Measurements from ENCODE around the gene CREB5.
"Not testable (repeated sequence)": the region's sequence is repeated elsewhere in the genome, so short reads cannot be mapped to it uniquely, and the experiment has no call there.

Gene CREB5

GRCh38 chr7:28779954-28780353, 367.6 kb downstream of the CREB5 start:
- no peak for DNase-seq (ENCODE audit: low read depth)

DNA sequence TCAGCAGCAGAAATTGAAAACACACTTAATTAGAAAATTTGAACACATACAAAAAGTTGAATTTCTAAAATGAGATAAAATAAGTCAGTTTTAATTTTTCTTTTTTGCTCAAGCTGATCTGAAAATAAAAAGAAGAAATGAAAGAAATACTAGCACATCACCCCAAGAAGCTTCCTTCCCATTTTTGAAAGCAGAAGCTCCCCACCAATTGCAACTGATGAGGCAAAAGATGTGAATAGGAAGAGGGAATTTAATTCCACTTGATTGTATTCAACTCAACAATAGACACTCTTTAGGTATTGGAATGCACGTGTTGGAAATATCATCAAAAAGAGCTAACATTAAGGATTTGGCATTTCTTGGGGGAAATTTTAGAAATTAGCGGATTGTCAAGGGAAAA, 370.0 kb downstream of the CREB5 start:
- DNase-seq (ENCODE audit: low read depth), result no peak

- no peak for DNase-seq (ENCODE audit: low read depth)
These were observed 372.0 kb downstream of the CREB5 start for GRCh38 chr7:28784171-28784902.

DNA sequence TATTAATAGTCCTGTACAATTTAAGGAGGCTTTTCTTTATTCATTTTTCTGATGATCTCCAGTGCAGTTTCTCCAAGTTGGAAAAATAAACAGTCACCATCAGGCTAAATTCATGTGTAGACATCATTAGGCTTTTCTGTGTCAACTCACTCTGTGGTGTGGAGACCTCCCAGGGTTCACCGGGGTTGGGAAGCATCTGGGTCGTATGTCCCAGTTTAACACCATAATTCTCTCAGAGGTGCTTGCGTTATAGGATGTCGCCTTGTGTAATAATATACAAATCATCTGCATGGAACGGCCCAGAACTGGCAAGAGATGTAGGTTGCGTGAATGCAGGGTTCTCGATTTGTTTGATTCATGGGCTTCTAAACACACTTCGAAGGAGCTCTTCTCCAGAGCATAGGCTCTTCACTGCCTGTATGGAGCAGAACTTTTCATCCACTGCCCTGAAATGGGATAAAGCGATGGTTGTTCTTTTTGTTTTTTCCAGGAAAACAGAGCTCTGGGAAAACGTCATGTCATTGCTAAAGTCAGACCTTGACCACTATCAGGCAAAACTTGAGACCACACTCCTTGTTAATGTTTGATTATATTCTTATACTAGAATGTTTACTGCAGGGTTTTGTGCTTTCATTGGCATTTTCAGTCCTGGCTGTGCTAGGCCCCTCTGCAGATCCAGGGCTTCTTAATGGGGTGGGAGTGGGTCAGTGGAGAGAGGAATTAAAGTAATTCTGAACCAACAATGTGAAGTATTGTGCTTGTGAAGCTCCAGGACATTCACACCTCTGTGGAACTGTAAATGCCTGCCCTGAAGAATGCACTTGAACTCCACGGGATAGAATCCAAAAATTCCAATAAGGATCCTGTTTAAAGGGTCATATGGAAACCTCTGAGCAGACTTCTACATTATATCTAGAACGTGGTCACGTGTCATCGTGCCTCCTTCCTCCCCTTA, 373.0 kb downstream of the CREB5 start:
- DNase-seq (ENCODE audit: low read depth), result no peak

DNA sequence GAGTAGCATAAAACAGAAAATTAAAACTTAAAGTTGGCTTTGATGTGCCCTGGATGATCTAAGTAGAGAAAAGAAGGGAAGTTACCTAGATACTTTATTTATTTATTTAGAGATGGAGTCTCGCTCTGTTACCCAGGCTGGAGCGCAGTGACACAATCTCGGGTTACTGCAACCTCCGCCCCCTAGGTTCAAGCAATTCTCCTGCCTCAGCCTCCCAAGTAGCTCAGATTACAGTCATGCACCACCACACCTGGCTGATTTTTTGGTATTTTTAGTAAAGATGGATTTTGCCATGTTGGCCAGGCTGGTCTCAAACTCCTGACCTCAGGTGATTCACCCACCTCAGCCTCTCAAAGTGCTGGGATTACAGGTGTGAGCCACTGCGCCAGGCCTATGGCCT, 373.8 kb downstream of the CREB5 start:
- DNase-seq (ENCODE audit: low read depth), result not testable (repeated sequence)

DNA sequence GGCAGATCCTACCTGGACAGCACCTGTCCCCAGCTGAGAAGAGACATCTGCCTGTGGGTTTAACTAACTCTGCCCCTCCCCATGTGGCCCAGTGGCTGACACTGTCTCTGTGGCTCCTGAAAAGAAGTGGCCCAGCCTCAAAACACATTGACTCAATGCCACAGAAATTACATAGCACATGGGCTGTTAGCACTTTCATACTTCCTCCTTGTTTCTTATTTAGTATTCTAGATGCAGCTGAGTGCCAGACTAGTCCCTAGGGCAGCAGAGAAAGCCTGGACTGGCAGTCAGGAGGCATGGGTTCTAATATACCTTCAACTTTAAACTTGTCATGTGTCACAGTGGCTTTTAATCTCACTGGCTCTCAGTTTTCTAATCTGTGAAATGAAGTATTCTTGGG, 374.8 kb downstream of the CREB5 start:
- no peak for DNase-seq (ENCODE audit: low read depth)

DNA sequence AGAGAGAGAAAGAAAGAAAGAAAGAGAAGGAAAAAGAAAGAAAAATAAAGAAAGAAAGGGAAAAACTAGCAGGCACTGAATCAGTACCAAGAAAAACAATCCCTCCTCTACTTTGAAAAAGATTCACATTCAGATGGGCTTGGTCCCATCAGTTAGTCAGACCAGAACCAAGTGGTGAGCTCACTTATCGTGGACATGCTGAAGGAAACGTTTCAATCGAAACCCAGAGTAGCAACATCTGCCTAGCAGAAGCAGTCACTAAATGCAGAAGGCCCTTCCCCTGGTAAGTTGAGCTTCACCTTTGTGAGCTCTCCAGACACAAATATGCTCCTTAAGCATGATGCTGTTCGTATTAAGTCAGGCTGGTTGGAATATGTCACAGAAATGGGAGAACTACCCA, 378.1 kb downstream of the CREB5 start:
- DNase-seq (ENCODE audit: low read depth), result no peak

- no peak for DNase-seq (ENCODE audit: low read depth)
These were observed 380.5 kb downstream of the CREB5 start for GRCh38 chr7:28792858-28793257.

DNA sequence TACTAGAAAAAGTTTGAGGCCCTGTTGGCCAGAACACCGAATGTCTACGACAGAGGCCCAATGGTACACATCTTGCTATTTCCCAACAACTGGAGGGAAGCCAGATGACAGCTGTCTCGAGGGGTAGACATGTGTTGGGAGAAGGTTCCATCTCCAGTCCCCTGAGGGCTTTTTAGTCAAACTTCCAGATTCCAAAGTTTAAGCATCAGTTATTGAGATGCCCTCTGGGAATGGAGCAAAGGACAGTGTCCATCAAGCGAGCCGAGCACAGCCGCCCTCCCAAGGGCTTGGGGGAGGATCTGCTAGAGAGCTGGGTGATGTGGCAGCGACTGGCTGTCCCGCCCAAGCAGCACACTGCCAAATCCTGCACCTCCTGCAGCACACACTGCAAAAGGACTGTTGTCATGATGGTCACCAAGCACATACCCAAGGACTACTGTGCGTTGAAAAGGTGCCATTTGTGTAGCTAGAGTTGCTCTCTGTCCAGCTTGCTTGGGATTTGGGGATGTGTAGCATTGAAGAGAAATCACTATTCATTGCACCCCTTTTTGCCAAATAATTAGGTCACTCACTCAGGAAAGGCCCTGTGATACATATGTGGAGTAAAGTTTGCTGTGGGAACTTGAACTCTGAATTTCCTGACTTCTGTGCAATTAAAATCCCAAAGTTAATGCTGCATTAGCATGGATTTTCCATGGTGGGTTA, 381.2 kb downstream of the CREB5 start:
- DNase-seq (ENCODE audit: low read depth), result no peak

GRCh38 chr7:28798274-28798673, 386.0 kb downstream of the CREB5 start:
- DNase-seq (ENCODE audit: low read depth), result no peak

DNA sequence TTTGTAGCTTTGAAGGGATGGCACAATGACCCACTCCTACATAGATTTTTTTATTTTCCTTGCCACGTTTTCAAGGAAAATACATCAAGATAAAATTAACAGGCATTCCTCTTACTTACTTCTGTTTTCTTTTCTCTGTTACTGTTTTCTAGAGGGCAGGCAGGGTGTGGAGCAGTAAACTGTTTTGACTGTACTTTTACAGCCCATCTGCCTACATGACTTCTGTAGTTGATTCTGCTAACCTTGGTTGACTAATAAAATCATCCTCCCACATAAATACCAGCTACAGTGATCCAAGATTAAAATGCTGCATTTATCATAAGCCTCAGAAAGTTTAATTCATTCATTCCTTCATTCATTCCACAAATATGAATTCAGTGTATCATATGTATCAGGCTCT, 387.3 kb downstream of the CREB5 start:
- DNase-seq (ENCODE audit: low read depth), result no peak

GRCh38 chr7:28800150-28800549, 387.8 kb downstream of the CREB5 start:
- no peak for DNase-seq (ENCODE audit: low read depth)

DNA sequence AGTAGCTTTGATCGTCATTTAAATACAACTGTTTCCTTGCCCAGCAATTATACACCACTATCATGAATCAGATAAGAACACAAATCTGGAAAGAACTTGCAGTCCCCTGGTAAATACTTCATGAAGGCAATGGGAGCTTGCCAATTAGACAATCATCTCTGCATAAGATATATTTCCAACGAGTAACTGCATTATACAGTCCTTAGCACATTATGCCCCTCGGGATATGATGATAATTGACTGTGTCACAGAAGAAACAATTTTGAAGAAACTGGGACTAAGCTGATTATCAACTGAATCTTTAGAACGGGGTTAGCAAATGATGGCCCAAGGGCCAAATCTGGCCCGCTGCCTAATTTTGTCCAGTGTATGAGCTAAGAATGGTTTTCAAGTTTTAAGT, 390.1 kb downstream of the CREB5 start:
- no peak for DNase-seq (ENCODE audit: low read depth)

DNA sequence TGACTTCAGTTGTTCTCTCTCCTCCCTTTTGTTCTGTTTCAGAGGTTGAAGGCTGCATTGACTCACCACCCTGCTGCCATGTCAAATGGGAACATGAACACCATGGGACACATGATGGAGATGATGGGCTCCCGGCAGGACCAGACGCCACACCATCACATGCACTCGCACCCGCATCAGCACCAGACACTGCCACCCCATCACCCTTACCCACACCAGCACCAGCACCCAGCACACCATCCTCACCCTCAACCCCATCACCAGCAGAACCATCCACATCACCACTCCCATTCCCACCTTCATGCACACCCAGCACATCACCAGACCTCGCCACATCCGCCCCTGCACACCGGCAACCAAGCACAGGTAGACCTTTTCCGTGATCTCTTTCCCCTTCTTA, 391.8 kb downstream of the CREB5 start:
- DNase-seq (ENCODE audit: low read depth), result no peak

DNA sequence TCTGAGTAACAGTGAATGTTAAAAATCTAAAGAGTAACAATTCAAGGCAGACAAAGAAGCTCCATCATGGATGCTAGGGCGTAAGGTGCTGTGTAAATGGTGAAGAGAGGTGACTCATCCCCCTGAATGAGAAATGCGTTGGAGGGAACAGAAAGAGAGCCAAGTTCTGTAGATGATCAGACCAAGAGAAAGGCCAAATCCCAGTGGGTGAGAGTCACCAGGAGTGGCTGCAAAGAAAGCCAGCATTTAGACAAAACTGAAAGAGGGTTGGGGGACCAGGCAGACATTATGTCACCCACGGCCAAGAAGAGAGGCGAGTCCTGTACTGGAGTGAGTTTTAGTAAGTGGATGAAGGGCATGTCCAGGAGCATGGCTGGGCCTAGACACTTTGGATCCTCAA, 392.7 kb downstream of the CREB5 start:
- DNase-seq (ENCODE audit: low read depth), result no peak

DNA sequence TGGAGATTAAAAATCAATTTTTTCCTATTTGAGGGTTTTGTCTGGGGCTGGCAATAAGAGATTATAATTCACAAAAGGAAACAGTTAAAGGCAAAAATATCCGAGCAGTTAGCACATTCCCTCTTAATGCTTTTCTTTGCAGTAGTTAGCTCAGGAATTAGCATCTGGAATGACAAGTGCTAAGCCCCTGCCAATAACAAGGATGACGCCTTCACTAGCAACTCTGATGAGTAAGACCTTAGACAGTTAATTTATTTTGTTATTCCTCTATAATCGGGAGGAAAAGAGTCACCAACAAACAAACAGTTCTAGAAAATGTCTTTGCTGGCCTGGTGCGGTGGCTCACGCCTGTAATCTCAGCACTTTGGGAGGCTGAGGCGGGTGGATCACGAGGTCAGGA, 394.5 kb downstream of the CREB5 start:
- DNase-seq (ENCODE audit: low read depth), result no peak

DNA sequence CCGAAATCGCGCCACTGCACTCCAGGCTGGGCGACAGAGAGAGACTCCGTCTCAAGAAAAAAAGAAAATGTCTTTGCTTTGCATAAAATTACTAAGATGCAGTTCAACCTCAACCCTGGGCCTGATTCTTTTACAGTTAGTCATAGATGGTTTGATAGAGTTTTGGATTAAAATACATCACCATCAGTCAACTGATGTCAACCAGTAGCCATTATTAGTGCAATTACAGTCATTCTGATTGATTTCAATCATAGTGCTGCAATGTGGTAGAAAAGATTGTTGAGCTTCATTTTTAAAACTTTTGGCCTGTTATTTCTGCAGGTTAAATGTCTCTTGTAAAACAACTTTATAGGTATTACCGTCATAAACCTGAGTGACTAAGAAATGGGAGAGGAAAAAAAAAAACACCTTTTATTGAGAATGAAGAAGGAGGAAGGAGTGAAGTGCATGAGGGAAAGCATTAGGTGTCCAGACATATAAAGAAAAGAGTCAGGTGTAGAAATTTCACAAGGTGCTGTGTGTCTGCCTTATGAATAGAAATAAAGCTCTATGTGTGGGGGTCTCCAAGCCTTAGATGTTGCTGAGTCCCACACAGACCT, 395.2 kb downstream of the CREB5 start:
- no peak for DNase-seq (ENCODE audit: low read depth)

DNA sequence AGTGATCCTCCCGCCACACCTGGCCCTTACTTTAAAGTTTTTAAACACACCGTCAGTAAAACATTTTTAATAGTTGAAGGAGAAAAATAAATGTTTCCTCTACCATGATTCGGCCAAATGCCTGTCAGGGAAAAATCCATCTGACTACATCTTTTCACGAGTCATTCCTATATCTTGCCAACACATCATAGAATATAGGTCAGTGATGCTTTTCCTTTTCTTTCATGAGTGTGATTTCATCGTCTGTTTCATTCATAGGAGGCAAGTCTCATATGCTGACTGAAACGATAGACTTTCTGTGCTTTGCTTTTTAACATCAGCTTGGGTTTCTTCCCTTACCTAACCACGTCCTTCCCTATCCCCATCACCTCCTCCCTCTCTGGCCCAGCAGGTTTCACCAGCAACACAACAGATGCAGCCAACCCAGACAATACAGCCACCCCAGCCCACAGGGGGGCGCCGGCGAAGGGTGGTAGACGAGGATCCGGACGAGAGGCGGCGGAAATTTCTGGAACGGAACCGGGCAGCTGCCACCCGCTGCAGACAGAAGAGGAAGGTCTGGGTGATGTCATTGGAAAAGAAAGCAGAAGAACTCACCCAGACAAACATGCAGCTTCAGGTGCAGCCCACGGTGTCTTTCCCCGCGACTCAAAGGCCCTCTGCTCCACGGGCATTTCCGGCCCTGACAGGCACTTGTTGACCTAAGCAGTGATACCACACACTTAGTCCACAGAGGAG, 396.6 kb downstream of the CREB5 start:
- DNase-seq (ENCODE audit: low read depth), result no peak

GRCh38 chr7:28811008-28811407, 398.7 kb downstream of the CREB5 start:
- DNase-seq (ENCODE audit: low read depth), result no peak

DNA sequence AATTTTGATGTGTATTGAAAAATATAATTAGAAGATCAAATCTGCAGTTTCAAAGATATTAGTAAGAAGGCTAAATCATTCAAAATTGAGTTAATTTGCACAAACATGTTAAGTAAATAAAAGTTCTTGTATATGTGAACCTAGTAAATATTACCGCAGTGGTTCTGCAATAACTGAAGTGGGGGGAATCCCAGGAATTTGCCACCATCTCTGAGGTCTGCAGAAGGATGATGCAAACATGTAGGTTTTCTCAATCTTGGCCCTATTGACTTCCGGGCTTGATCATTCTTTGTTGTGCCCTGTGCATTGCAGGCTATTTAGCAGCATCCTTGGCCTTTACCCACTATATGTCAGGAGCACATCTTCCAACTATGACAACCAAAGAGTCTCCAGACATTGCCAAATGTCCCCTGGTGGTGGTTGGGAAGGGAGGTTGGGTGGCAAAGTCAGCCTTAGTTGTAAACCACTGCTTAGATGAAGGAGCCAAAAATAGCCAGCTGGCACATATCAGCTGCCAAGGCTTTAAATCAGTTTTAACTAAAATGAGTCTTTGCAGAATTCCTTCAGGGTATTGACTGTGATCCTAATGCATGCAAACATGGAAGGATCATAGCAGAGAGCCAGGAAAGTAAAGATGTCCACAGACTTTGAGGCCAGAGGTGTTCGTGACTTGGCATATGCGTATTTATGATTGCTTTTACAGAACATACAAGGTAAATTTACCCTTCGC, 399.5 kb downstream of the CREB5 start:
- no peak for DNase-seq (ENCODE audit: low read depth)

GRCh38 chr7:28812616-28813015, 400.3 kb downstream of the CREB5 start:
- DNase-seq (ENCODE audit: low read depth), result no peak

Data from stimulated activated CD8-positive, alpha-beta memory T cell treated with anti-CD3 and anti-CD28 coated beads, Interleukin-7, amount 100 ng/mL, for 24 hours (primary cell).